Activated CD4-positive, alpha-beta T cell treated with anti-CD3 and anti-CD28 coated beads, Interleukin-2, amount 50 U/mL, for 4 hours (primary cell): ENCODE results near the gene NKAPL.

Source experiments
- DNase-seq, 2 experiments: peaks; one replicate each; pipeline ENCODE4 v3.0.0-alpha.2; 2020

NKAPL gene

DNA sequence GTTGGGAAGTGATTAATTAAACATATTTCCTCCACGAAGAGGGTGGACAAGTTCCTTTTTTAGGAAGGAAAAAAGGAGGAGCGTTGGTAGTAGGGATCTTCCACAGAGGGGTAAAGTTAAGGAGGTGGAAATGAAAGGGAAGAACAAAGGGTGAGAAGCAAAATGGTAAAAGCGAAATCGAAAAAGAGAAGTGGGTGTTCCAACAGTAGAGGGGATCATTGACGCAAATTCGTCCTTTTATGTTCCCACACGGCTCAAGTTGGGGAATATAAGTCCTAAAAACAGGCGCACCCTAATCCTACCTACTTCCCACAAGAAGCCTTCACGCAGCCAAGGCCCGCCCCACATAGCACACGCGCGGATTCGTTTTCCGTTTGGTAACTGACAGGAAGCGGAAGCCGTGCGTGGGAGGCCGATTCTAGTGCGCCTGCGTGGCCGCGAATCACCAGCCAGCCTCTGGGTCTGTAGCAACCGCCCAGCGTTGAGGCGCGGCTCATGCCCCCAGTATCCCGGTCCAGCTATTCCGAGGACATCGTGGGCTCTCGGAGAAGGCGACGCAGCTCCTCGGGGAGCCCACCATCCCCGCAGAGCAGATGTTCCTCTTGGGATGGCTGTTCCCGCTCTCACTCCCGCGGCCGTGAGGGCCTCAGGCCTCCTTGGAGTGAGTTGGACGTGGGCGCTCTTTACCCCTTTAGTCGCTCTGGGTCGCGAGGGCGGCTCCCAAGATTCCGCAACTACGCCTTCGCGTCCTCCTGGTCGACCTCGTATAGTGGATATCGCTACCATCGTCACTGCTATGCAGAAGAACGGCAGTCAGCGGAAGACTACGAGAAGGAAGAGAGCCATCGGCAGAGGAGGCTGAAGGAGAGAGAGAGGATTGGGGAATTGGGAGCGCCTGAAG is at the start of gene NKAPL:
TSS of gene NKAPL (plus strand) at position 421 of the 901 bp plus-strand sequence. CDS start at position 496, 75 bp downstream.
- DNase-seq, result peak; percentile 52 to 55

DNA sequence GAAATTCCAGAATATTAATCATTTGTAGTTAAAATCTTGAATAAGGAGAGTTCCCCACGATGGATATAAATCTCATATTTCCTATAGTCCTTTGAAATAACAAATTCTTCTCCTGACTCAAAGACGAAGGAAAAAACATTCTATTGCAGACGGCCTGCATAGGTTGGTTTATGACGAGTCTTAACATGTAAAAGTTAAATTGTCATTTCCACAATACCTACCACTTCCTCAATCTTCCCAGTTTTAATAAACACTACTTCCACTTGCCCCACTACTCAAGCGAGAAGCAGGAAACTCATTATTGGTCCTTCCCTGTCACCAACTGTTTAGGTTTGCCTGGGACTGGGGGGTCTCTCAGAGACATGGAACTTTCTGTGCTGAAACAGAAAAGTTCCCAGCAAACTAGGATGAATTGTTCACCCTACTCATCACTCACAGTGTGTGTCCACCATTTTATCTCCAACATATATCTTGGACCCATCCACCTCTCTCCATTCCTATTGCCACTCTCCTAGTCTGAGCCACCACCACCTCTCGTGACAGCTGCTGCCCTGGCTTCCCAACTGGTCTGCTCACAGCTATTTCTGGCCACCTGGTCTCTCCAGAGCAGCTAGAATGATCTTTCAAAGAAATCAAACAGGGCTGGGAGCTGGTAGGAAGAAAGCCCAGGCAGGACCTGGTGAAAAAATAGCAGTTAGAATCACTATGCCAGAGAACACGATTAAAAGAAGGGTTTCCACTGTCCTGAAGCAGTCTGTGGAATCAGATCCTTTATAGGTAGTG is 49.2 kb upstream of the NKAPL start:
- no peak for DNase-seq

DNA sequence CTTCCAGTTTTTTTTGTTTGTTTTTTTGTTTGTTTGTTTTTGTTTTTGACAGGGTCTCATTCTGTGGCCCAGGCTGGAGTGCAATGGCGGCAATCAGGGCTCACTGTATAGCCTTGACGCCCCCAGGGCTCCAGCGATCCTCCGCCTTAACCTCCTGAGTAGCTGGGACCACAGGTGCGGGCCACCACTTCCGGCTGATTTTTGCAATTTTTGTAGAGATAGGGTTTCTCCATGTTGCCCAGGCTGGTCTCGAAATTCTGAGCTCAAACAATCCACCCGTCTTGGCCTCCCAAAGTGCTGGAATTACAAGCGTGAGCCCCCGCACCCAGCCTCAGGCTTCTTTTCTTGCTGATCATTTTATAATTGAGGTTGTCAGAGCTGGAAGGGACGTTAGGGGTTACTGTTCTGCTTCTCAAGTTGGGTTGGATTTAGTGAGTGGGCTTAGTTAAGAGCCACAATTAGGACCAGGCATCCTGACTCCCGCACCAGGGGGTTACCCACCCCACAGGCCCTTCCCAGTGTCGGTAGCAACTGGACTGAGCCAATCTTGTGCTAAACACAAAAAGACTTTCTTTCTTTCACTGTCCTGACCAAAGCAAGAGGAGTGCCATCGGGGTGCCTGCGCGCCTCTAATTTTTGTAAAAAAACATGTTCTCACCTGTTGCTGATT is 47.1 kb upstream of the NKAPL start:
- DNase-seq, result no peak

DNA sequence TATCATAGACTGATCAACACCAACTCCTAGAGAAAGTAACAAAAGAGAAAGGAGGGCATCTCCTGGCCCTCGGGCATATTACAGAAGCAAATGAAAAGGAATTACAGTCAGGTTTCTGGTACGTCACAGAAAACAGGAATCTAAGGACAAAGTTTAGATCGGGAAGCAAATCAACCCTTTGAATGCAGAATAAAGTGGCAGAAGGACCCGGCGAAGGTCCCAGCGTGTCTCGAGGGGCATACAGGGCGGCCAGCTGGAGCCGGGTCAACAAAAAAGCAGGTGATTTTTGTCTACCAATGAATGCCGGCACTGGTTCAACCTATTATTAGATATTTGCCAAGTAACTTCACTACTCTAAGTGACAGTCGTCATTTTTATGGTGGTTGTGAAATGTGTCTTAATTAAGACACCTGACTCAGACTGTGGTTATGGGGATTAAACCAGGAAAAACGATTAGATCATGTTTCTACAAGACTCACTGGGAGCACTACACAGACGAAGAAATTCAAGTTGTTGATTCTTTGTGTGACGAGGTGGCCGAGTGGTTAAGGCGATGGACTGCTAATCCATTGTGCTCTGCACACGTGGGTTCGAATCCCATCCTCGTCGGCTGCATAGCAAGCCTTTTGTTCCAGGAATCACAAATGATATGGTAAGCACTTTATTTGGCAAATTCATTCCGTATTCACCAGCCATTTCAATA is 46.4 kb upstream of the NKAPL start:
- DNase-seq, result no peak

DNA sequence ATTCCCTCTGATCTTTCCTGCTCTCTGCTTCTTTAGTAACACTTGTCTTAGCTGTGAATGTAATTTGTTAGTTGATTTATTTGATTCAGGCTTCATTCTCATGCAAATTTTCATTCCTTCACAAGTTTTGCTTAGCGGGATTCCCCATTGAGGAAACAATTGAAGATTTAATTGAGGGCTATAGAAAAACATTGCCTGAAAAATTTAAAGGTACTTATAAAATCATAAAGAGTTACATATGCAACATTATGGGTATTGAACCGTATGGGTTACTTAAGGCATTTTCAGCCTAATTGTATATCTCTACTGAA is 45.9 kb upstream of the NKAPL start:
- no peak for DNase-seq

DNA sequence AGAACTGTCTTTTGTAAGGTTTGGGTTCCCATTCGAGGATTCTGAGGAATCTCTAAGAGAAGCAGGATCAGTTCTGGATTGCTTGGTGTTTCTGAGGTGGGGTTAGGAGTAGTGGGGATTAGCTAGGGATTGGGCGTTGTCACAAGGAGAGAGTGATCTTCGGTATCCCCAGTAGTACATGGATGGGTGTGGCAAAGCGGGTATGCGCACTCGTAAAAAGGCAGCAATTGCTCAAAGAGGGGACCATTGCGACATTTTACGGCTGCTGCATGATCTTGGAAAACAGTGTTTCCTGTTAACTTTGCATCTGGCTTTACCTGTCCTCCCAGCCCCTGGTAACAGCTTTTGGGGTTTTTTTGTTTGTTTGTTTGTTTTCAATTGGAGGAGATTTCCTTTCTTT is 43.7 kb upstream of the NKAPL start:
- DNase-seq, result no peak

DNA sequence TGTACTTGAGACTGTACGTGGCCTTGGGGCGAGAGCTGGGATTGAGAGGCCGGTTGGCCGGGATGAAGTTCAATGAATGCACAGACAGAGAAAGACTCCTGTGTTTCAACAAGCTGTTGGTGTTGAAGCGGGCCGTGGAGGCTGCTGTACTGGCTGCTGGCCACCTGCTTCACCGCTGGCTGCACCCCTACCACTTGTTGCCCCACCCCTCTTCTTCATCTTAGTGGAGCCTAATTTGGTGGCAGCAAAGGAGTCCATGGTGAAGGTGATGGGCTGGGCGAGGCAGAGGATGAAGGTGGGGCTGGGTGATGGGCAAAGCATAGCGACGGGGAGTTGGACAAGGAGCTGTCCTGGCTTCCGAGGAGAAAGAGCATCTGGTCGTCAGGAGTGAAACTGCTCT is 41.2 kb upstream of the NKAPL start:
- no peak for DNase-seq

DNA sequence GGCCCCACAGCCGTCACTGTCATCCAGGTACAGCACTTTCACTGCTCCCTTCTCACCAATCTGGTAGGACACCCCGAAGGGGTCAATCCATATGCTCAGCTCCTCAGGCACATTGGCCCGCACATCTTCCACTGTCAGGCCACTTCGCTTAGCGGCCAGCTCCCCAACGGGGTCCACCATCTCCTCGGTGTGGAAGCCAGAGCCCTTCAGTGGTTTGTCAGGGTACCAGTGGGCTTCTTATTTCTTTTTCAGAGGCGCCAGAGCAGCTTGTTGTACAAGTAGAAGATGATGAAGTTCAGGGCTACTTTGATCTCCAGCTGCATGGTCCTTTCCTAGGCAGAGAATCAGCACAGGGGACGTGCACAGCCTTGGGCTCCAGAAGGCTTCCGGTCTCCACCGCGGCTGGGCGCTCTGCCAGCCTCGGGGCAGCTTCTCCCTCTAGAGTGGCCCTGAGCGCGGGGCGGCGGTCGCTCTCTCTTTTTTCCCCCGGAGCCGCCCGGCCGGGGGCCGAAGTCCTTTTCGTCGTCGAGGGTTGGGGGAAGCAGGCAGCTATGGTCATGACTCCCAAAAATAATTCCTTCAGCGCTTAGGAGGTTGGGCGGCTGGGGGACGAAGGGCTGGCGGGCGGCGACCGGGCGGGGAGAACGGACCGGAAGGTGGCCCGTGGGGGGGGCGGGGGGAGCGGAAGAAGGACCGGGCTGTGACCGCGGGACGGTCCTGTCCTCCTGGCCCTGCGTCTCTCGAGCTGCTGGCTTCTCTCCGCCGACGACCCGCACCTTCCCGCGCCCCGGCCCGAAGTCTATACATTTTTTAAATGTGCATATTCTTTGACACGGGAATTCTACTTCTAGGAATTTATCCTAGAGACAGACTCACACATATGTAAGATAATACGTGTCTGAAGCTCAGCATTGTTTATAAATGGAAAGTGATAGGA is 40.5 kb upstream of the NKAPL start:
- no peak for DNase-seq

DNA sequence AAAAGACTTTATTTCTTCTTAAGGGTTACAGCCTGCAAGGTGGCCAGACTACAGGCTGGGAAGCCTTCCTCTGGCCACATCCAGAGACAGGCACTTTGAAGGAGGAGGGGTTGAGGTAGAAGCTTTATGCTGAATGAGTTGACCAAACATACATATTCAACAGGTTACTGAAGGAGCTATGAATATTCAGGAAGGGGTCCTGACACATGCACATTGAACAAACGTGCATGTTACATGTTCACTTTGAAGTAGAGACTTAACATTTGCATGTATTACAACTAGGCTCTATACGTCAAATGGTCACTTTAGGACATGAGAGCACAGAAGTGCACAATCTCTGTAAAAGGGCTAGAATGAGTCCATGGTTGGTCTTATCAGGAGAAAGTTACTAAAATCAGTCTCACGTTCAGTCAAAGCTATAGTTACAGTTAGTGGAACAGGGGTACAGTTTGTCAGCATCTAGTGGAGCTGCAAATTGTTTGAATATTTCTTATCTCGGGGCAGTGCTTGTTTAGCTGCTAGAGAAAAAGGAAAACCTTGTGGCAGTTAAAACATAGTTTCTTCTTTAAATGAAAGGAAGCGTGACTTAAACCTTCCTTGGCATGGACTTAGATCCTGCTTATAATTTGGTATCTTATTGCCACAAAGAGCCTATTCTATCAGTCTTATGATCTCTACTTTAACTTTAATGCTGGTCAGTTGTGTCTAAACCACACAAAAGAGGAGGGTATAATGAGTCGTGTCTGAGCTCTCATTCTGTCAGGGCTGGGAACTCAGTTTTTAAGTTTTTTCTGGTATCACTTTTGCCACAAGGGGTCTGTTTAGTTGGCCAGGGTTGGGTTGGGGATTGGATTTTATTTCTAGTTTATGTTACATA is 38.6 kb upstream of the NKAPL start:
- no peak for DNase-seq

DNA sequence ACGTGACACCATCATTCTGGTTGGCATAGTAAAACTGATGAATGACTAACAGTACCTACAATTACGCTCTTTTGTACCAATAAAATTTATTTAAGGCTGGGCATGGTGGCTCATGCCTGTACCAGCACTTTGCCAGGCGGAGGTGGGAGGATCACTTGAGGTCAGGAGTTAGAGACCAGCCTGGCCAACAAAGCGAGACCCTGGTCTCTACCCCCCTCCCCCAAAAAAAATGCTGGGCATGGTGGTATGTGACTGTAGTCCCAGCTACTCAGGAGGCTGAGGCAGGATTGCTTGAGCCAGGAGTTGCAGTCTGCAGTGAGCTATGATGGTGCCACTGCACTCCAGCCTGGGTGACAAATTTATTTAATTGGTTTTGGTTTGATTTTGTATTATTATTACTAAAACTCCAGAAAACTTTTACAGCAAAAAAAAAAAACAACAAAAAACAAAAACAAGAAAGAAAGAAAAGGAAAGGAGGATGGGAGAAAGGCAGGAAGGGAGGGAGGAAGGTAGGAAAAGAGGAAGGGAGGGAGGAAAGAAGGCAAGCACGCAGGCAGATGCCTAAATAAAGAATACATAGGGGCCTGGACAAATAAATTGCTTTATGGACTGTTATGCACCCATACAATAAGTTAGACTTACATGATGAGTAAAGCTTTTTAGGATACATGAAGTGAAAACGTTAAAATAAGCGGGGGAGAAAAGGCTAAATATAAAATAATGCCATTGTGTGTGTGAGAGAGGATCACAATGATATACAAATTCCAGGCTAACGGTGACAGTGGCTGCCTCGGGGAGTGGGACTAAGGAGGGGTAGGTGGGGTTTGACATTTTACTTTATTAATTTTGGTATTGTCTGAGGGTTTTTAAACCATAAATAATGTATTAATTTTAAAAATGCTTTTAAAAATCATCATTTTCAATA is 34.7 kb upstream of the NKAPL start:
- no peak for DNase-seq

DNA sequence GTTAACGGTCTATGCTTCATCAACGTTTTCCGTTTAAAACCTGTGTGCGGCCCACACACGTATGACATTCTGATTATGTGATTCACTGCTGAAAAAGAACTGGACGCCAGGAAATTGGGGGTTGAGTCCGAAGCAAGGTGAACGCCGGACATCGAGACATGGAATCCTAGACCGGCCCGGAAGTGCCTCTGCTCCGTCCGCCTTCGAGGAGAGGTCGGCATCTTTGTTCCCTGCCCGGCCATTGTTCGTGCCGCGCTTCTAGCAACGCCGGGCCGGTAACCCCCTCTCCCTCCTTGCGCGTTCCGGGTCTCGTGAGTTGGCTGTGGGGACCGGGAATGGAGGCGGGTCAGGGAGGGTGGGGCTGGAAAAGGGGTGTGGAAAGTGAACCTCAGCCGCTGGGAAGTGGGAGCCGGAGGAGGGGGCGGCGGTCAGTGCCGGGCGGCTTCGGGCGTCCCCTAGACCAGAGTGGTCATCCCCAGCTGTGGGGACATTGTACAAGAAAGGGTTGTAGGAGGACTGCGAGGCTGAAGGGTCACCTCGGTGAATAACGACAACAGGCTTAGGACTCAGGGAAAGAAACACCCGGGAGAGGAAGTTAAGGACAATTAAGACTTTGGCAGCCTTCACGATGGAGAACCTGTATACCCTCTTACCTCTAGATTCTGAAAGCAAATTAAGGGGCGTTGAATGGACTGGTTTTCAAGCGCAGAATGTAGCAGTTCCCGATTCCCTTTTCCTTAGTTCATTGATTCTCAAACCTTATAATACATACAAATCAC is 33.9 kb upstream of the NKAPL start, which contains the start of gene ZSCAN9:
TSS of gene ZSCAN9 (plus strand) at position 220 of the 779 bp plus-strand sequence. CDS start 1,810 bp downstream, outside the sequence.
- DNase-seq, result no peak

DNA sequence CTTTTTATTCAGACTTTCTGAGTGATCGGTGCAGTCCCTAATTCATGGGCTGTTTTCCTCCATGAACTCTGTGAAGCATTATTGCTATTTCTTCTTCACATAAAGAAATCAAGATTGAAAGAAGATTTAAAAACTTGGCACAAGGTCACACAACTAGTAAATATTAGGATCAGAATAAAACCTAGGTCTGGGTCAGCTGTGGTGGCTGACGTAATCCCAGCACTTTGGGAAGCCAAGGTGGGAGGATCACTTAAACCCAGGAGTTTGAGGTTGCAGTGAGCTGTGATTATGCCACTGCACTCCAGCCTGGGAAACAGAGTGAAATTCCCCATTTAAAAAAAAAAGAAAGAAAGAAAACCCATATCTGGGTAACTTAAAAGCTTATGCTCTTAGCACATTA is 32.6 kb upstream of the NKAPL start:
- no peak for DNase-seq

DNA sequence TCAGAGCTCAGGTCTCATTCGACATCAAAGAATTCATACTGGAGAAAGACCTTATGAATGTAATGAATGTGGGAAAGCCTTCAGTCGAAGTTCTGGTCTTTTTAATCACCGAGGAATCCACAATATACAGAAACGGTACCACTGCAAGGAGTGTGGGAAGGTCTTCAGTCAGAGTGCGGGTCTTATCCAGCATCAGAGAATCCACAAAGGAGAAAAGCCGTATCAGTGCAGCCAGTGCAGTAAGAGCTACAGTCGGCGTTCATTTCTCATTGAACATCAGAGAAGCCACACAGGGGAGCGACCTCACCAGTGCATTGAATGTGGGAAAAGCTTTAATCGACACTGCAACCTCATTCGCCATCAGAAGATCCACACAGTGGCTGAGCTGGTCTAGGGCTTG is 26.3 kb upstream of the NKAPL start:
- DNase-seq, result no peak

DNA sequence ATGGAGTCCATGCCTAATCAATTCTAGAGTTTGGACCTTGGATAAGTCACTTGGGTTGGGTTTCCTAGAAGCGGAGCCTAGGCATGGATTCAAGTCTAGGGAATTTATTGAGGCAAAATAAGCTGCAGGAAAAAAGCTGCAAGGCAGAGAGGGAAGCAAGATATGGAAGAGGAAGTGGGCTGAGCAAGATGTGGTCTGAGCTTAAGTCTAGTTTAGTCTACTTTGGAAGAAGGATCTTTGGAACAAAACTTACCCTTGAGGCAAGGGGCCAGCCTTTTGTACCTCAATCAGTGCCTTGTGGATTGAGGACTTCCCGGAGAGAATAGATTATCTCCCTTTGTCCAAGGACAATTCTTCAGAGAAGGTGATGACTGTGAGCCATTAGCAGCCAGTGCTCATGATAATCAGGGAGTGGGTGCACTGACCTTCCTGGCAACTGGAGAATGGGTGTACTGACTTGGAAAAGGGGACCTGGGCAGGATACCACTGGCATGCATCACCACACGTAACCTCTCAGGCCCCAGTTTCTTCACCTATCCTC is 23.1 kb upstream of the NKAPL start:
- DNase-seq, result no peak

DNA sequence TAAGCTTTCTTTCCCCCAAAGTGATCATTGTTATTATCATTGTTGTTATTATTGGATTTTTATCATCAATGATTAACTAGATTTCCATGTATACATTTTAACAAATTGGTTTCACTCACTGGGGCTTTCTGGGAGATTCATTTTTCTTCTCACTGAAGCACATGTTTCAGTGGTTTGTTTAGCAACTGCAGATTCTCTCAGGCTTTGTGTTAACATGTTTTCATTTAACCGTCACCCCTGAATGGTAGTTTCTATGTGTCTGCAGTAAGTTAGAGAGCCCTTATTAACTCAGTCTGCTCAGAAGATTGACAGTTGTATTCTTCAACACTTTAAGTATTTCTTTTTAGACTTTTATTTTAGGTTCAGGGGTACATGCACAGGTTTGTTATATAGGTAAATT is 19.5 kb upstream of the NKAPL start:
- DNase-seq, result no peak

DNA sequence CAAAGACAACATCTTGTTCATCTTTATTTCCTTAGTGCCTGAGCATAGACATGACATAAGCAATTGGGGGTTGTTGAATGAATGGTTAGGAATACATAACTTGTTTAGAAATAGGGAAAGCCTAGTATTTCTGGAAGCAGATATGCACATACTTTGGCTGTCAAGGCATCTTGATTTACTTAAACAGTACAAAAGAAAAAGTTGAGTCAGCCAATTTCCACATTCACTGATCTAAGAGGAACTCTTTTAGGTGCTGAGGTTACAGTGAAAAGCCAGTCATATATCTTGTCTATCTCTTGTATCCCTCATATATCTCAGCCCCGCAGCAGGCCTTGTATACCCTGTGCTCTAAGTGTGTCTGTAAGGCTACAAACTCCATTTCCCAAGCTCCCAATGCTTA is 18.6 kb upstream of the NKAPL start:
- no peak for DNase-seq

DNA sequence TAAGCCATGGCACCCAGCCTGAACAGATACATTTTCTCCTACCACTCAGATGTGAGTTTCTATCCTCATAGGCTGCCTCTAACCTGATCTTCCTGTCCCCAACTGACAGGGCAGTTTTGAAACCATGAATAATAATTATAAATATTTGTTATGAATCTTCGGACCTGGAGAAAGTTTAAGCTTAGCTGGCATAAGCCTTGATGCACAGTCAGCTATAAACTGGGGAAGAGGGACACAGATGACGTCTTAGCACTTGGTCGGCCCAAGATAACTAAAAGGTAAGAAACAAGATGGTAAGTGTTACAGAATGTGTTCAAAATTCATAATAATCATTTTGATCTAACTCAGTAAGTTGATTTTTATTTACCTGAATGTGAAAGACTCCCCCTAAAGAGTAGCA is 15.2 kb upstream of the NKAPL start:
- no peak for DNase-seq

DNA sequence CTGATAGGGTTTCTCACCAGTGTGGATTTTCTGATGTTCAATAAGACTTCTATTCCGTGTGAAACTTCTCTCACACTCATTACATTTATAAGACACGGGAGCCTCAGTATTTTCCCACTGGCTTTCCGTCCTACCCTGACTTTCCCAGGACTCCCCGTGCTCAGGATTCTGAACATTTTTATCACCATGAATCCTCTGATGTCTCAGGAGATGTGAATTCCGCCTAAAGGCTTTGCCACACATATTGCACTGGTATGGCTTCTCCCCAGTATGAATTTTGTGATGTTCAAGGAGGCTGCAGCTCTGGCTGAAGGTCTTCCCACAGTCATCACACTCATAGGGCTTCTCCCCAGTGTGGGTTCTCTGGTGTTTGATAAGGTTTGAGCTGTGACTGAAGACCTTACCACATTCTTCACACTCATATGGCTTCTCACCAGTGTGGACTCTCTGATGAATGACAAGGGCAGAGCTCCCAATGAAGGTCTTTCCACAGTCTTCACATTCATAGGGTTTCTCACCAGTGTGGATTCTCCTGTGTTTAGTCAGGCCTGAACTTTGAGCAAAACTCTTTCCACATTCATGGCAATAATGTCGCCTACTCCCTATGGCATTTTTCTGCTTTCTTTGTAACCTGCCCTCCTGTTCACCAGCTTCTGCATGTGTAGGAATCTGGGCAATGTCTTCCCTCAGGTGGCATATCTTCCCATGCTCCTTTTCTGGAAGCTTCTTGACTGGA is 13.7 kb upstream of the NKAPL start:
- no peak for DNase-seq
